ENCODE measurements around the gene SEZ6L.
A peak's percentile ranks its signal among the peaks of the same experiment; 100 is the strongest.

SEZ6L gene

DNA sequence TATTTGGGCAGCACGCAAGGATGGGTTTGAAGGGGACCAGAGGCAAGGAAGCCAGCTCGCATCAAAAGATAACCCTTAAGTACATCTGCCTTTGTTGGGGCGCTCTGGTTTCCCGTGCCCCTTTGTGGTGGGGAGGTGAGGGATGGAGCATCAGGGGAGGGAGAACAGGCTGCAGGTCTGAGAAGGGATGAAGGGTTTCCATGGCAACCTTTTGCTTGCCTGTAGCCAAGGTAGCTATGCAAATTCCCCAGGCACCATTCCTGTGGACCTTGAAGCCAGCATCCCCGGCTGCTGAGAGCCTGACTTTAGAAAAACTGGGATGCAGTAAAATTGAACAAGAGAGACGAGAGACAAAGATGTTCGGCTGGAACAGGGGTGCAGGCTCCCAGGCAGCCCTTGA, 75.7 kb downstream of the SEZ6L start:
- H3K27ac ChIP-seq (ENCODE audit: poor library complexity, severe bottlenecking) = no peak overlapping the region
- no peaks in the 10 kb centered on the region for H3K9me3 ChIP-seq (ENCODE audit: severe bottlenecking)
- H3K27me3 ChIP-seq (ENCODE audit: insufficient read depth, poor library complexity, severe bottlenecking) = peaks cover 46% of the 10 kb centered on the region
- H3K4me3 ChIP-seq (ENCODE audit: severe bottlenecking) = no peak overlapping the region
- TF ChIP-seq, protein P1, sequence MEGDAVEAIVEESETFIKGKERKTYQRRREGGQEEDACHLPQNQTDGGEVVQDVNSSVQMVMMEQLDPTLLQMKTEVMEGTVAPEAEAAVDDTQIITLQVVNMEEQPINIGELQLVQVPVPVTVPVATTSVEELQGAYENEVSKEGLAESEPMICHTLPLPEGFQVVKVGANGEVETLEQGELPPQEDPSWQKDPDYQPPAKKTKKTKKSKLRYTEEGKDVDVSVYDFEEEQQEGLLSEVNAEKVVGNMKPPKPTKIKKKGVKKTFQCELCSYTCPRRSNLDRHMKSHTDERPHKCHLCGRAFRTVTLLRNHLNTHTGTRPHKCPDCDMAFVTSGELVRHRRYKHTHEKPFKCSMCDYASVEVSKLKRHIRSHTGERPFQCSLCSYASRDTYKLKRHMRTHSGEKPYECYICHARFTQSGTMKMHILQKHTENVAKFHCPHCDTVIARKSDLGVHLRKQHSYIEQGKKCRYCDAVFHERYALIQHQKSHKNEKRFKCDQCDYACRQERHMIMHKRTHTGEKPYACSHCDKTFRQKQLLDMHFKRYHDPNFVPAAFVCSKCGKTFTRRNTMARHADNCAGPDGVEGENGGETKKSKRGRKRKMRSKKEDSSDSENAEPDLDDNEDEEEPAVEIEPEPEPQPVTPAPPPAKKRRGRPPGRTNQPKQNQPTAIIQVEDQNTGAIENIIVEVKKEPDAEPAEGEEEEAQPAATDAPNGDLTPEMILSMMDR (IDR thresholded peaks at IDR 0.05; ENCODE audit: poor library complexity, severe bottlenecking) = no peak
- DNase-seq (ENCODE audit: low spot score) (no peak), ATAC-seq (ENCODE audit: low read depth) (no peak)
- H3K36me3 ChIP-seq (ENCODE audit: low read depth) = no peaks in the 10 kb centered on the region
- H3K4me1 ChIP-seq (ENCODE audit: insufficient read depth, poor library complexity, severe bottlenecking) = no peaks in the 10 kb centered on the region

DNA sequence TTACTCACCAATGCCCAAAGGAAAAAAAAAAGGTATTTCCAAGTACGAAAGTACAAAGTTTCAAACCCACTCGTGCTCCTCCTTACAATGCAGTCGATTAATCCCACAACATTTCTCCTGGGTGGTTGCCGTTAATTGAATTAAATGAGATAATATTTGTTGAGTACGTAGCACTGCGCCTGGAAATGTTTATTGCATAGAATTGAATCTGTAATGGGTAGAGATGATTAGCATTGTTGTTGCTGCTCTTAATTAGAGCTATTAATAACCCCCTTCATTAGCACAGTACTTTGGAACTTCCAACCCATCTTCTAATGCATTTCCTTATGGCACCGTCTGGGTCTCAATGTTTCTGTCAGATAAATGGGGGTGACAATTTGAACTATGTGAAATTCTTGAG, 77.3 kb downstream of the SEZ6L start:
- H3K4me3 ChIP-seq (ENCODE audit: severe bottlenecking) = no peak overlapping the region
- H3K36me3 ChIP-seq (ENCODE audit: low read depth) = no peaks in the 10 kb centered on the region
- H3K9me3 ChIP-seq (ENCODE audit: severe bottlenecking) = no peaks in the 10 kb centered on the region
- no peak overlapping the region for H3K27ac ChIP-seq (ENCODE audit: poor library complexity, severe bottlenecking)
- DNase-seq (ENCODE audit: low spot score) (no peak), ATAC-seq (ENCODE audit: low read depth) (no peak)
- TF ChIP-seq, protein P1 (IDR thresholded peaks at IDR 0.05; ENCODE audit: poor library complexity, severe bottlenecking) = no peak
- H3K27me3 ChIP-seq (ENCODE audit: insufficient read depth, poor library complexity, severe bottlenecking) = peaks cover 46% of the 10 kb centered on the region
- H3K4me1 ChIP-seq (ENCODE audit: insufficient read depth, poor library complexity, severe bottlenecking) = no peaks in the 10 kb centered on the region

DNA sequence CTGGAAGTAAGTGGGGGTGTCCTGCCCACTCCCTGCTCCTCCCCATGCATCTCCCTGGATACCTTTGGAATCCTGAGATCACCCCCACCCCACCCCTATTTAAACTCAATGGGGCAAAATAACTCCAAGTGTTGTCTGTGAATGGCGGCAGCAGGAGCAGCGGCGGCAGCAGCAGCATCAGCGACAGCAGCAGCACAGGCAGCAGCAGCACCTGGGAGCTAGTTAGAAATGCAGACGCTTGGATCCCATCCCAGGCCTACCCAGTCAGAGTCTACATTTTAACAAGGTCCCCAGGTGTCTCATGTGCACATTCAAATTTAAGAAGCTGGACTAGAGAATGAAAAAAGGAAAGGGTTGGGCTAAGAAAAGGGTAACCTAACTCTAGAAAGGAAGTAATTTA, 82.6 kb downstream of the SEZ6L start:
- H3K36me3 ChIP-seq (ENCODE audit: low read depth) = no peaks in the 10 kb centered on the region
- TF ChIP-seq, protein P1 (IDR thresholded peaks at IDR 0.05; ENCODE audit: poor library complexity, severe bottlenecking) = no peak

DNA sequence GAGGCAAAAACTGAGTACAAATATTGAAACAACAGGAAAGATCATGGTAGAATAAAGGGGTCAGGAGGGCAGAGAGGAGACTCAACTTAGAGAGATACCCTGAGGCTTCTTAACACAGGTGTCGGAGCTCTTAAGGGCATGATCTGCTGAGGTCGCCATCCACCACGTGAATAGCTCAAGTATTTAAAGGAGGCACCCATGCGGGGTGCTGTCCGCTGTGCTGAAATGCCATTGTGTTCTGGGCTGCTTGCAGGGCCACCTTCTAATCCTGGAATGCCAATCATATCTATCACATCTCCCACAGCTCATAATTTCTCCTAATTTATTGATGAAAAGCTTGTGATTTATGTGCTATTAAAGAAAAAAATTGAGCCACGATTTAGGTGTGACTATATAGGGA, 90.2 kb downstream of the SEZ6L start:
- Histone ChIP-seq H3K36me3 (ENCODE audit: low read depth) (no peaks in the 10 kb centered on the region), H3K27ac (ENCODE audit: poor library complexity, severe bottlenecking) (no peak overlapping the region), H3K9me3 (ENCODE audit: severe bottlenecking) (no peaks in the 10 kb centered on the region), H3K27me3 (ENCODE audit: insufficient read depth, poor library complexity, severe bottlenecking) (peaks cover 4% of the 10 kb centered on the region), H3K4me1 (ENCODE audit: insufficient read depth, poor library complexity, severe bottlenecking) (no peaks in the 10 kb centered on the region), H3K4me3 (ENCODE audit: severe bottlenecking) (no peak overlapping the region)
- ATAC-seq (ENCODE audit: low read depth) = peak; percentile 57; the same call in 1 of the 3 replicates
- TF ChIP-seq, protein P1 (IDR thresholded peaks at IDR 0.05; ENCODE audit: poor library complexity, severe bottlenecking) = no peak
- DNase-seq (ENCODE audit: low spot score) = no peak

More for the DNA sequence above, 82.6 kb downstream of the SEZ6L start:
- no peaks in the 10 kb centered on the region for H3K9me3 ChIP-seq (ENCODE audit: severe bottlenecking)
- ATAC-seq (ENCODE audit: low read depth) = no peak
- H3K4me1 ChIP-seq (ENCODE audit: insufficient read depth, poor library complexity, severe bottlenecking) = no peaks in the 10 kb centered on the region
- H3K27me3 ChIP-seq (ENCODE audit: insufficient read depth, poor library complexity, severe bottlenecking) = peaks cover 16% of the 10 kb centered on the region
- H3K27ac ChIP-seq (ENCODE audit: poor library complexity, severe bottlenecking) = no peak overlapping the region
- no peak for DNase-seq (ENCODE audit: low spot score)
- H3K4me3 ChIP-seq (ENCODE audit: severe bottlenecking) = no peak overlapping the region

DNA sequence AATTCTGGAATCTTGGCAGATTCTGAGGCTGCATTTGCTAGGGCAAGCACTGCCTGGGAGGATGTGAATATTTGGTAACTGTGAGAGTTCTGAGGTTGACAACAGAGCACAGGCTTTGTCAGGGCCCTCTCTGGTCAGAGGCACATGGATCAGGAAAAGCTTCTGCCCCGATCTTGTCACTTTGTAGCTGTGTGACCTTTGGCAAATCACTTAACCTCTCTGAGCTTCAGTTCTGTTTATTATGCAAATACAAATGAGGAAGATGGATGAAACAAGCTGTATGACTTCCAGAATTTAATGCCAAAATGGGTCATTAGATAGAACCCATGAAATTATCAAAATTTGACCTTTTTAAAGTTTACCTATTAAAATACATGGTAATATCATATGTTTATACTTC, 94.9 kb downstream of the SEZ6L start:
- H3K4me3 ChIP-seq (ENCODE audit: severe bottlenecking) = no peak overlapping the region
- H3K4me1 ChIP-seq (ENCODE audit: insufficient read depth, poor library complexity, severe bottlenecking) = no peaks in the 10 kb centered on the region
- no peaks in the 10 kb centered on the region for H3K9me3 ChIP-seq (ENCODE audit: severe bottlenecking)
- peaks cover 7% of the 10 kb centered on the region for H3K27me3 ChIP-seq (ENCODE audit: insufficient read depth, poor library complexity, severe bottlenecking)
- ATAC-seq (ENCODE audit: low read depth) (no peak), DNase-seq (ENCODE audit: low spot score) (no peak)
- no peaks in the 10 kb centered on the region for H3K36me3 ChIP-seq (ENCODE audit: low read depth)
- H3K27ac ChIP-seq (ENCODE audit: poor library complexity, severe bottlenecking) = no peak overlapping the region
- TF ChIP-seq, protein P1 (IDR thresholded peaks at IDR 0.05; ENCODE audit: poor library complexity, severe bottlenecking) = no peak
